Nephron progenitor cell (in vitro differentiated cells): ENCODE results near the gene PSTK.
A peak's percentile ranks its signal among the peaks of the same experiment; 100 is the strongest.

Source experiments
- DNase-seq: peaks from one replicate; pipeline ENCODE4 v3.0.0; 2021
- H3K27ac Mint-ChIP-seq: 2 replicates; pipeline ENCODE4 v1.8.0; 2021; ENCODE audit warnings: mild to moderate bottlenecking, moderate library complexity, mixed read lengths
- H3K27me3 Mint-ChIP-seq: 2 replicates; pipeline ENCODE4 v1.8.0; 2021; ENCODE audit warnings: mild to moderate bottlenecking, low read depth, mixed read lengths; ENCODE audit not compliant: poor library complexity
- H3K36me3 Mint-ChIP-seq: 2 replicates; pipeline ENCODE4 v1.8.0; 2021; ENCODE audit warnings: low read depth, mixed read lengths
- H3K4me1 Mint-ChIP-seq: 2 replicates; pipeline ENCODE4 v1.8.0; 2021; ENCODE audit warnings: mixed read lengths
- H3K4me3 Mint-ChIP-seq: 2 replicates; pipeline ENCODE4 v1.8.0; 2021; ENCODE audit warnings: mild to moderate bottlenecking, moderate library complexity, mixed read lengths
- H3K9me3 Mint-ChIP-seq: 2 replicates; pipeline ENCODE4 v1.8.0; 2021; ENCODE audit warnings: mild to moderate bottlenecking, moderate library complexity, mixed read lengths
- TF ChIP-seq, protein P1 (sequence below): fragments of 200-600 bp; sonication (generic); IDR thresholded peaks from 2 replicates; pipeline ENCODE4 v1.5.0; 2021; ENCODE audit warnings: antibody characterized with exemption

Gene PSTK

DNA sequence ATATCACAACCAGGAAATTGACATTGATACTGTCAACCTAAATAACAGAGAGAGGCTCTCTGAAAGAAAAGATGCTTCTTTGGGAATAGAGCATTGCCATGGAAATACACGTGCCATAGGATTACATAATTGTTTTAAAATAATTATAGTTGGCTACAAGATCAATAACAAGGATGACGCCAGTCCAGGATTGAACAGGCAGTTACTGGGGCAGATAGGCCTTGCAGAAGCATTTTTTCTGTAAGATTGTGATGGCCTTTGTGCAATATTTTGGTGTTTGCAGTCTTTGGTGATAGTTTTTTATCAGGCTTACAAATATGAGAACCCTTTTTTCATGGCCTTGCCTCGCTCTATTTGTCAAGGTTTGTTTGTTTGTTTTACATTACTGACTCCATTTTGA, 39.1 kb downstream of the PSTK start:
- no peak overlapping the region for H3K4me3 Mint-ChIP-seq
- peaks cover 7% of the 10 kb centered on the region for H3K9me3 Mint-ChIP-seq
- no peak for DNase-seq
- H3K36me3 Mint-ChIP-seq, result peaks cover 10% of the 10 kb centered on the region
- H3K27ac Mint-ChIP-seq, result no peak overlapping the region
- peaks cover 13% of the 10 kb centered on the region for H3K27me3 Mint-ChIP-seq
- TF ChIP-seq, protein P1, sequence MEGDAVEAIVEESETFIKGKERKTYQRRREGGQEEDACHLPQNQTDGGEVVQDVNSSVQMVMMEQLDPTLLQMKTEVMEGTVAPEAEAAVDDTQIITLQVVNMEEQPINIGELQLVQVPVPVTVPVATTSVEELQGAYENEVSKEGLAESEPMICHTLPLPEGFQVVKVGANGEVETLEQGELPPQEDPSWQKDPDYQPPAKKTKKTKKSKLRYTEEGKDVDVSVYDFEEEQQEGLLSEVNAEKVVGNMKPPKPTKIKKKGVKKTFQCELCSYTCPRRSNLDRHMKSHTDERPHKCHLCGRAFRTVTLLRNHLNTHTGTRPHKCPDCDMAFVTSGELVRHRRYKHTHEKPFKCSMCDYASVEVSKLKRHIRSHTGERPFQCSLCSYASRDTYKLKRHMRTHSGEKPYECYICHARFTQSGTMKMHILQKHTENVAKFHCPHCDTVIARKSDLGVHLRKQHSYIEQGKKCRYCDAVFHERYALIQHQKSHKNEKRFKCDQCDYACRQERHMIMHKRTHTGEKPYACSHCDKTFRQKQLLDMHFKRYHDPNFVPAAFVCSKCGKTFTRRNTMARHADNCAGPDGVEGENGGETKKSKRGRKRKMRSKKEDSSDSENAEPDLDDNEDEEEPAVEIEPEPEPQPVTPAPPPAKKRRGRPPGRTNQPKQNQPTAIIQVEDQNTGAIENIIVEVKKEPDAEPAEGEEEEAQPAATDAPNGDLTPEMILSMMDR, result no peak
- peaks cover 3% of the 10 kb centered on the region for H3K4me1 Mint-ChIP-seq

DNA sequence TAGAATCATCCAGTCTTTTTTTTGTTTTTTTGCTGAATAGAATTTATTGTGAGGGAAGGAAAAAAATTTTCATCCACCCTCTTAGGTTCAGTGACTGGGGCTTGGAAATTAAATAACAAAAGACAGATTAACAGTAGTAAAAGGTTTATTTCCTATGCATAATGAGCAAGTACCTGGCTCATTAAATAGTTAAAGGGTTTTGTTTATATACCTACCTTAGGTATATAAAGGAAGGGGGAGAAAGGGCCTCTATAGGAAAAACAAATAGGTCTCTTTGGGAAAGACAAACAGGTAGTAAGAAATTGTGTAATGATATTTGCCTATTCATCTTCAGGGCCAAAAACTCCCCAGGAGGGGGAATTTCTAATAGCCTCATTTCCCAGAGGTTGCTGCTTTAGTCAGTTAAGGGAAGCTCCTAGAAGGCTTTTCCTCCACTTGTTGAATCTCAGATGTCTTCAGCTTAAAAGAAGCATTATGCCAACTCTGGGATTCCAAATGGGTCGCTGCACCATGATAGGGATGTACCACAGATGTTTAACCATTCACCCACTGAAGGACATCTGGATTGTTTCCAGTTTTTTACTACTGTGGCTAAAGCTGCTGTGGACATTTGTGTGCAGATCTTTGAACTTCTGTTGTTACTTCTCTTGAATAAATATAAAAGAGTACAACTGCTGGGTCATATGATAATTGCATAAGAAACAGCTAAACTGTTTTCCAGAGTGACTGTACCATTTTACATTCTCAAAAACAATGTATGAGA, 39.9 kb downstream of the PSTK start:
- Mint-ChIP-seq H3K36me3 (peaks cover 10% of the 10 kb centered on the region), H3K27me3 (peaks cover 9% of the 10 kb centered on the region), H3K4me3 (no peak overlapping the region), H3K4me1 (peaks cover 4% of the 10 kb centered on the region), H3K27ac (no peak overlapping the region), H3K9me3 (peaks cover 7% of the 10 kb centered on the region)
- TF ChIP-seq, protein P1, result no peak
- DNase-seq, result no peak

DNA sequence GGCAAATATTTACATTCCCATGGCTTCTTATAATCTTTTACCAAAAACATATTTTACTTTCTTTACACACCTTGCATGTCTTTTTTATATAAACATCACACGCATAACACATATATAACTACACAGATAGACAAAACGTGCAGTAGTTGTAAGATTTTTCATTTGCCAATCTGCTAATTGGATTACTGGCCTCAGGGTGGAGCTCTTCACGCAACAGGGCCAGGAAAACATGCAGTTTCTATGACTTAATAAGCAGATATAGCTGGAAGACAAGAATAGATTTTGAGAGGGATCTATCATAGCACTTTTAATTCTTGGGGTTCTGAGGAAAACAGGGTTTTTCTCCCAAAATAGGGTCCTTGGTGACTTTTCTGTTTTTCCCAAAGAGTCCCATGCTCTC, 41.3 kb downstream of the PSTK start:
- Mint-ChIP-seq H3K27me3 (peaks cover 6% of the 10 kb centered on the region), H3K36me3 (peaks cover 10% of the 10 kb centered on the region), H3K27ac (no peak overlapping the region), H3K9me3 (peaks cover 7% of the 10 kb centered on the region), H3K4me1 (peaks cover 4% of the 10 kb centered on the region), H3K4me3 (no peak overlapping the region)
- no peak for DNase-seq
- TF ChIP-seq, protein P1, result peak; percentile 19

DNA sequence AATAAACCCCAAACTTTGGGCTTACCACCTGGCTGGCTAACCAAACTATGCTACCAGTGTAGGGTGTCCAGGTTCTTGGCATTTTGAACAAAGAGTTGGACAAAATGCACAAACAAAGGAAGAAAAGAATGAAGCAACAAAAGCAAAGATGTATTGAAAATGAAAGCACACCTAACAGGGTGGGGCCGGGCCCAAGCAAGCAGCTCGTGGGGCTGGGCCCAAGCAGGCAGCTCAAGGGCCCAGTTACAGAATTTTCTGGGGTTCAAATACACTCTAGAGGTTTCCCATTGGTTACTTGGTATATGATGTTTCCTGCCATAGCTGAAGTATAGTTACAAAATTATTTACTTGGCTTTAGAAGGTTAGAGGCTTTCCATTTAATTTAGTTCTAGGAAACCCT, 44.3 kb downstream of the PSTK start:
- H3K4me1 Mint-ChIP-seq, result peaks cover 4% of the 10 kb centered on the region
- H3K27me3 Mint-ChIP-seq, result peaks cover 6% of the 10 kb centered on the region
- H3K4me3 Mint-ChIP-seq, result no peak overlapping the region
- DNase-seq, result no peak
- H3K27ac Mint-ChIP-seq, result no peak overlapping the region
- H3K9me3 Mint-ChIP-seq, result no peaks in the 10 kb centered on the region
- H3K36me3 Mint-ChIP-seq, result no peaks in the 10 kb centered on the region
- TF ChIP-seq, protein P1, result no peak

DNA sequence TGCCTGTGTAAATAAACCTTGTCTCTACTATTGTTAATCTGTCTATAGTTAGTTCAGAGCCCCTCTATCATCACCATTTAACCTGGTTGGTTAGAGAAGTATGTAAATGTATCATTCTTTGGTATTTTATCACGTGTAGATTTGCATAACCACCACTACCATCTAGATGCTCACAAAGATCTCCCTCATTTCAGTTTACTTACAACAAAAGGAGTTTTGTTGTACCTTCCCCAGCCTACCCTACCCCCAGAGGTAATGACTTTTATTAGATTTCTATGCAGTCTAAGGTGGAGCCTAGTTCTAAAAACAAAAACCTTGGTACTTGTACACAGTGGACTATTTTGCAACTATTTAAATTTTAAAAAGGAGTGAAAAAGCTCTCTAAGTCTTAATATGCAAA, 46.1 kb downstream of the PSTK start:
- H3K4me1 Mint-ChIP-seq, result peaks cover 4% of the 10 kb centered on the region
- H3K27me3 Mint-ChIP-seq, result peaks cover 3% of the 10 kb centered on the region
- DNase-seq, result no peak
- no peak overlapping the region for H3K27ac Mint-ChIP-seq
- no peaks in the 10 kb centered on the region for H3K36me3 Mint-ChIP-seq
- H3K4me3 Mint-ChIP-seq, result no peak overlapping the region
- TF ChIP-seq, protein P1, result no peak
- H3K9me3 Mint-ChIP-seq, result no peaks in the 10 kb centered on the region

DNA sequence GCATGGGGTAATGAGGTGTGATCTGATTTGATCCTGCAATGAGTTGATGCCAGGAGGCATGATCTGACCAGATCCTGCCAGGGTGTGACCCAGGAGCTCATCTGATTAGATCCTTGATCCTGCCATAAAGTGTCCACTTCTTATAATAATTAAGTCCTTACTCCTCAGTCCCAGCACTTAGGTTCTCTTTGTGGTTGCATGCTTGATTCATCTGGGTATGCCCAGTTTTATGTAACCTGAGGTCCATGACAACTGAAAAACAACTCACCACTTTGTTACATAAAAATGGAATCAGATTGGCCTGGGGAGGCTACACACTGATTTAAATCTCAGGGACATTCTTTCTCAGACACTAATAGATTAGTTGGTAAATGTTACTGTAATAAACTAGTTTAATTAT, 47.7 kb downstream of the PSTK start:
- Mint-ChIP-seq H3K36me3 (no peaks in the 10 kb centered on the region), H3K27me3 (no peaks in the 10 kb centered on the region), H3K27ac (no peak overlapping the region), H3K9me3 (no peaks in the 10 kb centered on the region), H3K4me1 (peaks cover 4% of the 10 kb centered on the region), H3K4me3 (no peak overlapping the region)
- no peak for DNase-seq
- TF ChIP-seq, protein P1, result no peak
